H1 (cell line): ENCODE data around the gene SGPP2. TPM values are rescaled to one million over a fixed set of nuclear protein-coding genes. Genes with fewer than 3 reads are reported as not detected.

Experiments used
- ASH2L ChIP-seq: fragments of 200-600, 300-600 bp; sonication (generic); IDR thresholded peaks from one replicate; pipeline ENCODE4 v1.7.1; 2017; ENCODE audit warnings: low read length
- CEBPB ChIP-seq: IDR thresholded peaks from 2 replicates; pipeline ENCODE4 v1.6.1; 2012; ENCODE audit warnings: low read depth, low read length
- CHD1 ChIP-seq: IDR thresholded peaks from 2 replicates; pipeline ENCODE4 v1.6.1; 2012; ENCODE audit warnings: low read depth, low read length, improper control_type of control experiment
- EP300 ChIP-seq, 2 experiments: IDR thresholded peaks; 1 replicate in 1 of 2; 2 replicates in 1 of 2; pipeline ENCODE4 v1.6.1; 2011 to 2012; ENCODE audit warnings: low read depth in 2 of 2, low read length in 2 of 2, mild to moderate bottlenecking in 2 of 2, borderline replicate concordance in 1 of 2, inconsistent platforms in 1 of 2, moderate library complexity in 1 of 2
- JUND ChIP-seq: IDR thresholded peaks from 2 replicates; pipeline ENCODE4 v1.6.1; 2011; ENCODE audit warnings: mild to moderate bottlenecking, improper control_type of control experiment, low read length
- MAX ChIP-seq: IDR thresholded peaks from 2 replicates; pipeline ENCODE4 v1.6.1; 2012; ENCODE audit warnings: inconsistent platforms
- NANOG ChIP-seq: IDR thresholded peaks from 2 replicates; pipeline ENCODE4 v1.6.1; 2011; ENCODE audit warnings: low read length, low read depth, mild to moderate bottlenecking, inconsistent platforms; ENCODE audit not compliant: insufficient read depth, poor library complexity, severe bottlenecking
- RAD21 ChIP-seq, 2 experiments: IDR thresholded peaks in 1 of 2; conservative IDR thresholded peaks in 1 of 2; 2 replicates each; pipeline ENCODE4 v1.6.1; 2011; ENCODE audit warnings: low read depth in 2 of 2, low read length in 2 of 2, improper control_type of control experiment in 1 of 2, inconsistent platforms in 1 of 2, mild to moderate bottlenecking in 1 of 2, moderate library complexity in 1 of 2
- SRF ChIP-seq: IDR thresholded peaks from 2 replicates; pipeline ENCODE4 v1.6.1; 2011; ENCODE audit warnings: mild to moderate bottlenecking, low read depth, low read length, moderate library complexity
- polyA plus RNA-seq, 7 experiments: library from polyadenylated mRNA; depleted of rRNA in 3 of 7; stranded (reverse) in 5 of 7; unstranded in 2 of 7; fragments of >200 nt in 5 of 7; fragments of 200-250 nt in 2 of 7; gene quantifications; 1 replicate in 5 of 7; 2 replicates in 1 of 7; 4 replicates in 1 of 7; pipeline versions ENCODE4 v1.2.1 to v1.2.3, GENCODE V29; 2011 to 2013; ENCODE audit warnings: missing spikeins in 2 of 7, mixed read lengths in 2 of 7
- total RNA-seq: library from RNA; stranded (reverse); fragmentation: NEBNext Ultra II Directional; extraction: Animal tissue kit (Norgen Biotek cat#: 25700); gene quantifications from 2 replicates; pipeline ENCODE4 v1.2.1, GENCODE V29; 2021

The SGPP2 gene
- total and polyA plus RNA-seq, 2 of the 8 experiments (the other 6 are each of a cell fraction or from before 2014, with no cell fraction given) = 0.29 TPM; not detected in 1

- TF ChIP-seq CEBPB = peak; percentile 51
- no peak; the same call in 1 of the 2 replicates for TF ChIP-seq JUND
- no peak for TF ChIP-seq MAX
- TF ChIP-seq RAD21 (IDR thresholded peaks at IDR 0.05 in 1 of 2, conservative IDR thresholded peaks at IDR 0.05 in 1 of 2; ENCODE audit: low read depth in 2 of 2, low read length in 2 of 2) = no peak
- no peak for TF ChIP-seq SRF
- no peak for TF ChIP-seq ASH2L
- TF ChIP-seq NANOG = no peak
- no peak for TF ChIP-seq EP300 (IDR thresholded peaks at IDR 0.05; ENCODE audit: borderline replicate concordance in 1 of 2, low read depth in 2 of 2, low read length in 2 of 2)
- no peak for TF ChIP-seq CHD1
- TF ChIP-seq, all 59 proteins: peak for 3
Observed at GRCh38 chr2:222423632-222424275, 589 bp upstream of the SGPP2 start (continued).
